ENCODE data around the gene RNF157.

RNF157 gene

GRCh38 chr17:76138896-76139752 is 101.2 kb downstream of the RNF157 start:
- DNase-seq: no peak

- peak; percentile 69 for DNase-seq
Observed at GRCh38 chr17:76138234-76138895, 101.9 kb downstream of the RNF157 start.

- no peak for DNase-seq
Observed at GRCh38 chr17:76137351-76138233, 102.7 kb downstream of the RNF157 start.

GRCh38 chr17:76137001-76137350 is 103.3 kb downstream of the RNF157 start:
- no peak for DNase-seq

GRCh38 chr17:76136276-76137000 is 103.9 kb downstream of the RNF157 start:
- DNase-seq: peak; percentile 12

GRCh38 chr17:76135810-76136188 is 104.5 kb downstream of the RNF157 start:
- DNase-seq: no peak

GRCh38 chr17:76134911-76135809 is 105.1 kb downstream of the RNF157 start:
- DNase-seq: no peak

- DNase-seq: peak; percentile 95
Observed at GRCh38 chr17:76132574-76133338, 107.5 kb downstream of the RNF157 start.

GRCh38 chr17:76131692-76132573 is 108.4 kb downstream of the RNF157 start:
- DNase-seq: peak; percentile 92

GRCh38 chr17:76131051-76131691 is 109.1 kb downstream of the RNF157 start:
- no peak for DNase-seq

GRCh38 chr17:76130473-76130872 is 109.8 kb downstream of the RNF157 start:
- DNase-seq: no peak

GRCh38 chr17:76125922-76126321 is 114.4 kb downstream of the RNF157 start:
- no peak for DNase-seq

- DNase-seq: no peak
Observed at GRCh38 chr17:76125391-76125675, 115.0 kb downstream of the RNF157 start.

GRCh38 chr17:76124582-76125390 is 115.5 kb downstream of the RNF157 start:
- no peak for DNase-seq

GRCh38 chr17:76123749-76124581 is 116.3 kb downstream of the RNF157 start:
- DNase-seq: no peak

GRCh38 chr17:76123191-76123499 is 117.1 kb downstream of the RNF157 start:
- DNase-seq: no peak

- DNase-seq: no peak
Observed at GRCh38 chr17:76122431-76123190, 117.7 kb downstream of the RNF157 start.

Measured in NCI-H526 treated with DMSO at 0.1 percent for 48 hours (cell line).